WERI-Rb-1 (cell line): ENCODE results near the gene CST6.

ENCODE experiments used
- DNase-seq: peaks from one replicate; pipeline ENCODE4 v3.0.0-alpha.2; 2020
- H3K27ac ChIP-seq: fragments of 250-450 bp; sonication (Bioruptor Pico); 2 replicates; pipeline ENCODE4 v1.5.1; 2020; ENCODE audit warnings: mild to moderate bottlenecking, moderate library complexity
- H3K27me3 ChIP-seq: fragments of 250-450 bp; sonication (Bioruptor Pico); 2 replicates; pipeline ENCODE4 v1.5.1; 2021; ENCODE audit warnings: mild to moderate bottlenecking, low read depth, moderate library complexity; ENCODE audit not compliant: insufficient read depth, severe bottlenecking
- H3K36me3 ChIP-seq: fragments of 250-450 bp; sonication (Bioruptor Pico); 2 replicates; pipeline ENCODE4 v1.5.1; 2020; ENCODE audit warnings: mild to moderate bottlenecking, moderate library complexity
- H3K4me3 ChIP-seq: 2 replicates; pipeline ENCODE4 v1.5.1; 2011; ENCODE audit warnings: low read depth, mild to moderate bottlenecking, control low read depth, low read length
- H3K9me3 ChIP-seq: fragments of 250-450 bp; sonication (Bioruptor Pico); 2 replicates; pipeline ENCODE4 v1.5.1; 2021; ENCODE audit warnings: mild to moderate bottlenecking, moderate library complexity; ENCODE audit not compliant: severe bottlenecking
- TF ChIP-seq, protein P1 (sequence below): IDR thresholded peaks from 2 replicates; pipeline ENCODE4 v1.5.1; 2011; ENCODE audit warnings: low read depth, mild to moderate bottlenecking, control low read depth, inconsistent platforms, low read length

The CST6 gene

GRCh38 chr11:66015454-66015881 is 3.7 kb downstream of the CST6 start:
- Histone ChIP-seq H3K36me3 (no peaks in the 10 kb centered on the region), H3K27me3 (no peaks in the 10 kb centered on the region), H3K4me3 (no peak overlapping the region), H3K27ac (no peak overlapping the region), H3K9me3 (no peaks in the 10 kb centered on the region)
- TF ChIP-seq, protein P1, sequence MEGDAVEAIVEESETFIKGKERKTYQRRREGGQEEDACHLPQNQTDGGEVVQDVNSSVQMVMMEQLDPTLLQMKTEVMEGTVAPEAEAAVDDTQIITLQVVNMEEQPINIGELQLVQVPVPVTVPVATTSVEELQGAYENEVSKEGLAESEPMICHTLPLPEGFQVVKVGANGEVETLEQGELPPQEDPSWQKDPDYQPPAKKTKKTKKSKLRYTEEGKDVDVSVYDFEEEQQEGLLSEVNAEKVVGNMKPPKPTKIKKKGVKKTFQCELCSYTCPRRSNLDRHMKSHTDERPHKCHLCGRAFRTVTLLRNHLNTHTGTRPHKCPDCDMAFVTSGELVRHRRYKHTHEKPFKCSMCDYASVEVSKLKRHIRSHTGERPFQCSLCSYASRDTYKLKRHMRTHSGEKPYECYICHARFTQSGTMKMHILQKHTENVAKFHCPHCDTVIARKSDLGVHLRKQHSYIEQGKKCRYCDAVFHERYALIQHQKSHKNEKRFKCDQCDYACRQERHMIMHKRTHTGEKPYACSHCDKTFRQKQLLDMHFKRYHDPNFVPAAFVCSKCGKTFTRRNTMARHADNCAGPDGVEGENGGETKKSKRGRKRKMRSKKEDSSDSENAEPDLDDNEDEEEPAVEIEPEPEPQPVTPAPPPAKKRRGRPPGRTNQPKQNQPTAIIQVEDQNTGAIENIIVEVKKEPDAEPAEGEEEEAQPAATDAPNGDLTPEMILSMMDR, result no peak
- no peak for DNase-seq

DNA sequence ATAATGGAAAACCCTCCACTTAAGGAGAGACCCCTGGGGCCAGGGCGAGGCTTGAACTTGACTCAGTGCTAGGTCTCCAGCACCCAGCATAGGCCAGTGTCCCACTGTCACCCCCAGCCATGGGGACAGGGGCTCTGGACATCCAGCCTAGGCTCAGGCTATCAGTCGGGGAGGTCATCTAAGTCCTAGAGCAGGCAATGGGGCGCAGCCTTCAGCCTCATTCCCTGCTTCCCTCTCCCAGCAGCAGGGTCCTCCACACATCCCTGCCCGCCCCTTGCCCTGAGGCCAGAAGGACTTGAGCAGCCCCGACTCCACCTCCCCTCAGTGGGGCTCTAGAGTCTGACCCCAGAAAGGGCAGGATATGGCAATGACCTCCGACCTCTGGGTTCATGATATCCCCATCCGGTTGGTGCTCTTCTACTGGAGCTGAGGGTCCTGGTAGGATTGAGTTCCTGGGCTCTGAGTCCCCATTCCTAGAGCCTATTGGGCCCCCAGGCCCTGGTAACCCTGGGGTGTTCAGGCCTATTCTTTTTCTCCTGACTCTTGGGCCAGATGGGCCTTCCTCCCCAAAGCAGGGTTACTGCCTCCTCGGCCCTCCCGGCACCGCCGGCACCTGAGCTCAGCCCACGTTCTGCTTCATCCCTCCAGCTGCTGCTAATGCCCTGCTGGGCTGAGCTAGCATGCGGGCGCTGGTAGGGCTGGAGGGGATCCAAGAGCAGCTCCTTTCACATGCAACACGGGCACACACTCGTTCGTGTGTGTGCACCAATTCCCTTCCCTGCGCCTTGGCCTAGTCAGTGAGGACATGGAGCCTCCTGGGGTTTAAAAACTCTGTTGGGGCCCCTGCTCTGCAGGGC is 4.4 kb downstream of the CST6 start:
- DNase-seq, result no peak
- no peaks in the 10 kb centered on the region for H3K27me3 ChIP-seq
- no peaks in the 10 kb centered on the region for H3K9me3 ChIP-seq
- no peaks in the 10 kb centered on the region for H3K36me3 ChIP-seq
- no peak overlapping the region for H3K4me3 ChIP-seq
- no peak overlapping the region for H3K27ac ChIP-seq
- TF ChIP-seq, protein P1, result no peak

DNA sequence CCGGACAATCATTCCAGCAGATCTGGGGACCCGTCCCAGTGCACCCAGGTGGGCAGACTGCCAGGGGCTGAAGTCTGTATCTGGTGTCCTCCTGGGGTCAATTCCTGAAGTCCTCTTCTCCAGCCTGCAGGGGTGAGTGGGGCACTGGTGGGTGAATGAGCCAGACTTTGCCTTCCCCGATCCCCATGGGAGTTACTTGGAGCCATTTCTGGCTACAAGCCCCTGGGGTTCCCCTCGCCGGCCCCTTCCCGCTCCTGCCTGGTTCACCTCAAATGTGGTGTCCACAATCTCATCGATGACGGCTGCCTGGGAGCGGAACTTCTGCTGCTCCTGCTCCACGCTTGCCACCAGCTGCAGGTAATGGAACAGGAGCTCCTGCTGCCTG is 5.0 kb downstream of the CST6 start:
- no peaks in the 10 kb centered on the region for H3K36me3 ChIP-seq
- H3K27me3 ChIP-seq, result no peaks in the 10 kb centered on the region
- TF ChIP-seq, protein P1, result no peak
- H3K4me3 ChIP-seq, result no peak overlapping the region
- DNase-seq, result no peak
- no peaks in the 10 kb centered on the region for H3K9me3 ChIP-seq
- H3K27ac ChIP-seq, result no peak overlapping the region

DNA sequence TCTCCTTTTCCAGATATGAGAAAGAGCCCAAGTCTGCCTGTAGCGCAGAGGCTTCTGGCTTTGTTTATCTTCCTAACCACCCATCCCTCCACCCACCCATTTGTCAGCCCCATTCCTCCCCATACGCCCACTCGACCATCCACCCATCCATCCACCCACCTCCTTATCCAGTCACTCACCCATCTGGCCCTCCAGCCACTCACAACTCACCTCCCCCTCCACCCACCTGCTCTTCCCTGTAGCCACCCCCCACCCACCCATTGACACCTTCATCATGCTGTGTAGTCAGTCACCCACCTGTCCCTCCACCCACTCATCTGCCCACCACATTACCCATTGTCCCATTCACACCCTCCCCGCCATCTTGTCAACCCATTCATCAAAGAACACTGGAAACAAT is 5.5 kb downstream of the CST6 start:
- H3K27me3 ChIP-seq, result no peaks in the 10 kb centered on the region
- no peak overlapping the region for H3K4me3 ChIP-seq
- DNase-seq, result no peak
- no peaks in the 10 kb centered on the region for H3K9me3 ChIP-seq
- H3K36me3 ChIP-seq, result no peaks in the 10 kb centered on the region
- H3K27ac ChIP-seq, result no peak overlapping the region
- TF ChIP-seq, protein P1, result no peak

DNA sequence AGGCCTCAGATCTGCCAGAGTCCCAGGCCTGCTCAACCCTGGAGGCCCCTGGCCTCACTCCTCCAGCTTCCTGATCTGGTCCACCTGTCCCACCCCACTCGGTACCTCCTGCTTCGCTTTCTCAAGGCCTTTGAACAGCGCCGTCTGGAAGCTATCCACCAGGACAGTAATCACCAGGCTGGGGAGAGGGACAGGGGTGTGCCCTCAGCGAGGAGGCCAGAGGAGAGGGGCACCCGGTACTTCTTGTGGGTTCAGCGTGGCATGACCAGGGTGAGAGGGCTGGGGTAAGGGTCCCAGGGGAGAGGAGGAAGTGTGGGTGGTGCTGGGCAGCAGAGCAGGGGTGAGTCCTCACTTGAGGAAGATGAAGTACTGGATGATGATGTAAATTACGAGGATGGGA is 8.4 kb downstream of the CST6 start:
- no peak for DNase-seq
- no peaks in the 10 kb centered on the region for H3K27me3 ChIP-seq
- no peaks in the 10 kb centered on the region for H3K36me3 ChIP-seq
- no peak overlapping the region for H3K27ac ChIP-seq
- no peak overlapping the region for H3K4me3 ChIP-seq
- TF ChIP-seq, protein P1, result no peak
- no peaks in the 10 kb centered on the region for H3K9me3 ChIP-seq
